Urothelium cell line (cell line): Measurements from ENCODE around the gene JPH3.

Experiments used
- DNase-seq: peaks from one replicate; pipeline ENCODE4 v3.0.0; 2011; ENCODE audit warnings: low spot score, mixed read lengths
- FAIRE-seq: peaks from 2 replicates; lab custom pipeline; 2011; peaks lifted over from hg19 to GRCh38; lab: Jason Lieb, UNC

The JPH3 gene

GRCh38 chr16:87602001-87602775 lies at the start of gene JPH3:
TSS of gene JPH3 (plus strand) at chr16:87602508. CDS start at chr16:87603147, 639 bp downstream.
- FAIRE-seq (peak; percentile 32), DNase-seq (peak; percentile 91)

- DNase-seq (peak; percentile 74), FAIRE-seq (no peak)
These were observed 49.3 kb upstream of the JPH3 start for GRCh38 chr16:87552772-87553573.

GRCh38 chr16:87554754-87555427 lies 47.4 kb upstream of the JPH3 start:
- no peak for FAIRE-seq
- DNase-seq = no peak

GRCh38 chr16:87555647-87556046 lies 46.7 kb upstream of the JPH3 start:
- FAIRE-seq = no peak
- DNase-seq = no peak

GRCh38 chr16:87556941-87557459 lies 45.3 kb upstream of the JPH3 start:
- FAIRE-seq (no peak), DNase-seq (no peak)

- no peak for DNase-seq
- FAIRE-seq = peak; percentile 61
These were observed 43.6 kb upstream of the JPH3 start for GRCh38 chr16:87558682-87559081.

- FAIRE-seq = no peak
- no peak for DNase-seq
These were observed 42.4 kb upstream of the JPH3 start for GRCh38 chr16:87559945-87560344.

GRCh38 chr16:87560428-87561199 lies 41.7 kb upstream of the JPH3 start:
- peak; percentile 36 for DNase-seq
- FAIRE-seq = no peak

GRCh38 chr16:87561200-87562105 lies 40.9 kb upstream of the JPH3 start:
- FAIRE-seq = no peak

GRCh38 chr16:87562201-87562600 lies 40.1 kb upstream of the JPH3 start:
- no peak for FAIRE-seq
- DNase-seq = no peak

More at GRCh38 chr16:87561200-87562105, 40.9 kb upstream of the JPH3 start:
- no peak for DNase-seq

- no peak for FAIRE-seq
- no peak for DNase-seq
These were observed 39.3 kb upstream of the JPH3 start for GRCh38 chr16:87563022-87563421.

GRCh38 chr16:87563714-87564523 lies 38.4 kb upstream of the JPH3 start:
- peak; percentile 99 for FAIRE-seq
- DNase-seq = no peak

GRCh38 chr16:87564524-87564778 lies 37.9 kb upstream of the JPH3 start:
- no peak for DNase-seq
- no peak for FAIRE-seq

GRCh38 chr16:87569601-87570571 lies 32.4 kb upstream of the JPH3 start:
- DNase-seq (no peak), FAIRE-seq (no peak)

GRCh38 chr16:87570572-87570937 lies 31.8 kb upstream of the JPH3 start:
- DNase-seq (no peak), FAIRE-seq (no peak)

- peak; percentile 35 for DNase-seq
- FAIRE-seq = peak; percentile 37
These were observed 31.1 kb upstream of the JPH3 start for GRCh38 chr16:87570938-87571867.

- FAIRE-seq = no peak
- DNase-seq = no peak
These were observed 30.5 kb upstream of the JPH3 start for GRCh38 chr16:87571868-87572244.
